HepG2 (cell line): ENCODE data around the gene AADACL4. TPM values are rescaled to one million over a fixed set of nuclear protein-coding genes. Genes with fewer than 3 reads are reported as not detected.

ENCODE experiments used
- AGO1 ChIP-seq: fragments of 200-400 bp; formaldehyde crosslinking; IDR thresholded peaks from 2 replicates; pipeline ENCODE4 v1.6.1; 2017; ENCODE audit warnings: mild to moderate bottlenecking, low read depth, low read length, moderate library complexity; ENCODE audit not compliant: poor library complexity, severe bottlenecking
- ATF1 ChIP-seq: IDR thresholded peaks from 2 replicates; pipeline ENCODE4 v1.6.1; 2016; ENCODE audit warnings: mild to moderate bottlenecking, control low read depth
- BCL6 ChIP-seq: IDR thresholded peaks from 2 replicates; pipeline ENCODE4 v1.6.1; 2016; ENCODE audit warnings: missing genetic modification reagents, missing compliant biosample characterization
- ESRRA ChIP-seq: sonication (generic); formaldehyde crosslinking; IDR thresholded peaks from 2 replicates; pipeline ENCODE4 v1.5.1; 2020; ENCODE audit warnings: mild to moderate bottlenecking, low read depth, missing genetic modification reagents
- HOXA3 ChIP-seq: sonication (generic); formaldehyde crosslinking; IDR thresholded peaks from 2 replicates; pipeline ENCODE4 v1.5.0; 2020; ENCODE audit warnings: missing genetic modification reagents
- ISL2 ChIP-seq: sonication (generic); formaldehyde crosslinking; IDR thresholded peaks from 2 replicates; pipeline ENCODE4 v1.5.0; 2020; ENCODE audit warnings: missing genetic modification reagents
- MTA3 ChIP-seq: sonication (generic); formaldehyde crosslinking; IDR thresholded peaks from 2 replicates; pipeline ENCODE4 v1.4.0; 2020; ENCODE audit warnings: missing genetic modification reagents
- MZF1 ChIP-seq: sonication (generic); formaldehyde crosslinking; IDR thresholded peaks from 2 replicates; pipeline ENCODE4 v1.8.1; 2023; ENCODE audit warnings: mild to moderate bottlenecking, missing genetic modification reagents, borderline replicate concordance
- PPARG ChIP-seq: conservative IDR thresholded peaks from 2 replicates; pipeline ENCODE4 v1.6.1; 2016; ENCODE audit warnings: missing biosample characterization, missing genetic modification reagents
- RAD21 ChIP-seq: fragments of 450-650 bp; formaldehyde crosslinking; IDR thresholded peaks from 2 replicates; pipeline ENCODE4 v1.5.0; 2020; ENCODE audit warnings: mild to moderate bottlenecking
- SALL1 ChIP-seq: sonication (generic); formaldehyde crosslinking; IDR thresholded peaks from 2 replicates; pipeline ENCODE4 v1.8.0; 2022; ENCODE audit warnings: mild to moderate bottlenecking, missing genetic modification reagents
- ZKSCAN5 ChIP-seq: sonication (generic); formaldehyde crosslinking; IDR thresholded peaks from 2 replicates; pipeline ENCODE4 v1.5.1; 2020; ENCODE audit warnings: mild to moderate bottlenecking, missing genetic modification reagents
- ZKSCAN8 ChIP-seq: IDR thresholded peaks from 2 replicates; pipeline ENCODE4 v1.6.1; 2016; ENCODE audit warnings: borderline replicate concordance, missing genetic modification reagents, missing compliant biosample characterization
- ZNF256 ChIP-seq: sonication (generic); formaldehyde crosslinking; conservative IDR thresholded peaks from 2 replicates; pipeline ENCODE4 v1.4.0; 2020; ENCODE audit warnings: missing genetic modification reagents
- ZNF282 ChIP-seq: fragments of 450-650 bp; IDR thresholded peaks from 2 replicates; pipeline ENCODE4 v1.6.1; 2018; ENCODE audit not compliant: partially characterized antibody
- ZNF546 ChIP-seq: sonication (generic); formaldehyde crosslinking; conservative IDR thresholded peaks from 2 replicates; pipeline ENCODE4 v1.8.1; 2023; ENCODE audit warnings: mild to moderate bottlenecking, missing genetic modification reagents
- ZNF672 ChIP-seq: sonication (generic); formaldehyde crosslinking; IDR thresholded peaks from 2 replicates; pipeline ENCODE4 v1.8.1; 2022; ENCODE audit warnings: missing genetic modification reagents
- ZNF790 ChIP-seq: sonication (generic); formaldehyde crosslinking; IDR thresholded peaks from 2 replicates; pipeline ENCODE4 v1.8.0; 2022; ENCODE audit warnings: missing genetic modification reagents, mild to moderate bottlenecking, borderline replicate concordance
- ZSCAN25 ChIP-seq: sonication (generic); formaldehyde crosslinking; IDR thresholded peaks from 2 replicates; pipeline ENCODE4 v1.8.0; 2022; ENCODE audit warnings: mild to moderate bottlenecking, missing genetic modification reagents
- polyA plus RNA-seq, 8 experiments: library from polyadenylated mRNA; depleted of rRNA in 3 of 8; stranded (reverse) in 7 of 8; unstranded in 1 of 8; fragments of >200 nt; fragmentation: Illumina TruSeq in 4 of 8; extraction: Trizol in 4 of 8; gene quantifications; 2 replicates each; pipeline versions ENCODE4 v1.2.1 to v1.2.3, GENCODE V29; 2011 to 2016; ENCODE audit warnings: low read depth in 4 of 8, missing spikeins in 1 of 8, mixed read lengths in 1 of 8; ENCODE audit not compliant: insufficient read depth in 1 of 8
- total RNA-seq, 5 experiments: library from RNA; depleted of rRNA; stranded (reverse); fragments of >200 nt; fragmentation: Illumina TruSeq; extraction: Trizol; gene quantifications; 2 replicates each; pipeline ENCODE4 v1.2.3, GENCODE V29; 2016; ENCODE audit warnings: low read depth in 1 of 5
- TF ChIP-seq, protein P1 (sequence below): sonication (generic); formaldehyde crosslinking; IDR thresholded peaks from 2 replicates; pipeline ENCODE4 v1.4.0; 2020; ENCODE audit warnings: mild to moderate bottlenecking, low read depth, missing genetic modification reagents
- TF ChIP-seq, protein P2 (sequence below): sonication (generic); formaldehyde crosslinking; IDR thresholded peaks from 2 replicates; pipeline ENCODE4 v1.4.0; 2020; ENCODE audit warnings: missing genetic modification reagents, borderline replicate concordance
- TF ChIP-seq, protein P3 (sequence below): sonication (generic); formaldehyde crosslinking; IDR thresholded peaks from 2 replicates; pipeline ENCODE4 v1.5.0; 2020; ENCODE audit warnings: mild to moderate bottlenecking, missing genetic modification reagents

The AADACL4 gene
- total and polyA plus RNA-seq, 2 of the 13 experiments (the other 11 are each of a cell fraction or from before 2014, with no cell fraction given) = not detected

DNA sequence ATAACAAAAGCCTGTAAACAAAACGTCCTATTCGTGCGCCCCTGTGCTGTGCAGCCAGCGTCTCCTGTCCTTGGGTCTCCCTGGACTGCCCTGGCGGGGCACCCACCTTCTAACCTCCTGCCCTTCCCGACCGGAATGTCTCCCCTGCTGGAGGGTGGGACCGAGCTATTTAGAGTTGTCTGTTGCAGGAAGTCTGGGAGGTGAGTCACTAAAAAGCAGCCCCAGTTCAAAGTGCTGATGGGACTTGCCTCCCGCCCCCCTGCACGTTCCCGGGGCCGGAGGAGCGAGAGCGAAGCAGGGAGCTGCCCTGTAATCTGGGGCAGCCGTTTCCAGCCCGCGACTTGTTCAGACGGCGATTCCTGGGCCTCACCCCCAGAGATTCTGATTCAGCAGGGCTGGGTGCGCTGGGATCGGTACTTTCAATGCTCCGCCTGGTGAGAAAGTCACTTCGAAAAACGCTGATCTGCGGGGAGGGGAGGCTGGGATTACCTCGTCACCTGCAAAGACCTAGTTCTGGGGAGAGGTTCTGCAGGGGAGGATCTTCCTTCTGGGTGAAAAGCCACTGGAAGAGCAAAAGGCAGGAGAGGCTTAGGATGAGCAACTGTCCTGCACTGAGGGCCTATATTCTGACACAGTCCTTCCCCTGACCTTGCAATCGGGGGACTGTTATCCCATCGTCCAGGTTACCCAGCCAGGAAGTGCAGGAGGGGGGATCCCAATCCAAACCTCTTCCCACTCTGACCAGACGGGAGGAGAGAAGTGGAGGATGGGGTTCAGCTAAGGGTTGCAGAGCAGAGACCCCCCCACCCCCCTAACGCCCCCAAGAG is 24.7 kb upstream of the AADACL4 start (continued):
- TF ChIP-seq RAD21 (CRISPR knock-in tag) (no peak), SALL1 (CRISPR knock-in tag) (peak; percentile 95), ISL2 (CRISPR knock-in tag) (peak; percentile 85), ESRRA (CRISPR knock-in tag) (peak; percentile 74; the same call in 1 of the 2 replicates), BCL6 (peak; percentile 94), ZSCAN25 (peak; percentile 99), PPARG (CRISPR knock-in tag) (peak; percentile 69), ZKSCAN8 (peak; percentile 42; the same call in 1 of the 2 replicates), ZNF282 (no peak), AGO1 (no peak), ZKSCAN5 (peak; percentile 66; the same call in 1 of the 2 replicates), MZF1 (CRISPR knock-in tag) (no peak; the same call in 1 of the 2 replicates), ZNF672 (peak; percentile 38; the same call in 1 of the 2 replicates), ZNF790 (CRISPR knock-in tag) (no peak), ZNF546 (no peak), ATF1 (CRISPR knock-in tag) (no peak), HOXA3 (CRISPR knock-in tag) (peak; percentile 62), MTA3 (no peak), ZNF256 (0 out of 2 replicates have a peak, but pooled peaks have one; percentile 34)
- TF ChIP-seq, protein P1, sequence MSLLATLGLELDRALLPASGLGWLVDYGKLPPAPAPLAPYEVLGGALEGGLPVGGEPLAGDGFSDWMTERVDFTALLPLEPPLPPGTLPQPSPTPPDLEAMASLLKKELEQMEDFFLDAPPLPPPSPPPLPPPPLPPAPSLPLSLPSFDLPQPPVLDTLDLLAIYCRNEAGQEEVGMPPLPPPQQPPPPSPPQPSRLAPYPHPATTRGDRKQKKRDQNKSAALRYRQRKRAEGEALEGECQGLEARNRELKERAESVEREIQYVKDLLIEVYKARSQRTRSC (CRISPR knock-in tag) = no peak
- TF ChIP-seq, protein P2, sequence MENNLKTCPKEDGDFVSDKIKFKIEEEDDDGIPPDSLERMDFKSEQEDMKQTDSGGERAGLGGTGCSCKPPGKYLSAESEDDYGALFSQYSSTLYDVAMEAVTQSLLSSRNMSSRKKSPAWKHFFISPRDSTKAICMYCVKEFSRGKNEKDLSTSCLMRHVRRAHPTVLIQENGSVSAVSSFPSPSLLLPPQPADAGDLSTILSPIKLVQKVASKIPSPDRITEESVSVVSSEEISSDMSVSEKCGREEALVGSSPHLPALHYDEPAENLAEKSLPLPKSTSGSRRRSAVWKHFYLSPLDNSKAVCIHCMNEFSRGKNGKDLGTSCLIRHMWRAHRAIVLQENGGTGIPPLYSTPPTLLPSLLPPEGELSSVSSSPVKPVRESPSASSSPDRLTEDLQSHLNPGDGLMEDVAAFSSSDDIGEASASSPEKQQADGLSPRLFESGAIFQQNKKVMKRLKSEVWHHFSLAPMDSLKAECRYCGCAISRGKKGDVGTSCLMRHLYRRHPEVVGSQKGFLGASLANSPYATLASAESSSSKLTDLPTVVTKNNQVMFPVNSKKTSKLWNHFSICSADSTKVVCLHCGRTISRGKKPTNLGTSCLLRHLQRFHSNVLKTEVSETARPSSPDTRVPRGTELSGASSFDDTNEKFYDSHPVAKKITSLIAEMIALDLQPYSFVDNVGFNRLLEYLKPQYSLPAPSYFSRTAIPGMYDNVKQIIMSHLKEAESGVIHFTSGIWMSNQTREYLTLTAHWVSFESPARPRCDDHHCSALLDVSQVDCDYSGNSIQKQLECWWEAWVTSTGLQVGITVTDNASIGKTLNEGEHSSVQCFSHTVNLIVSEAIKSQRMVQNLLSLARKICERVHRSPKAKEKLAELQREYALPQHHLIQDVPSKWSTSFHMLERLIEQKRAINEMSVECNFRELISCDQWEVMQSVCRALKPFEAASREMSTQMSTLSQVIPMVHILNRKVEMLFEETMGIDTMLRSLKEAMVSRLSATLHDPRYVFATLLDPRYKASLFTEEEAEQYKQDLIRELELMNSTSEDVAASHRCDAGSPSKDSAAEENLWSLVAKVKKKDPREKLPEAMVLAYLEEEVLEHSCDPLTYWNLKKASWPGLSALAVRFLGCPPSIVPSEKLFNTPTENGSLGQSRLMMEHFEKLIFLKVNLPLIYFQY (CRISPR knock-in tag) = peak; percentile 67; the same call in 1 of the 2 replicates
- TF ChIP-seq, protein P3, sequence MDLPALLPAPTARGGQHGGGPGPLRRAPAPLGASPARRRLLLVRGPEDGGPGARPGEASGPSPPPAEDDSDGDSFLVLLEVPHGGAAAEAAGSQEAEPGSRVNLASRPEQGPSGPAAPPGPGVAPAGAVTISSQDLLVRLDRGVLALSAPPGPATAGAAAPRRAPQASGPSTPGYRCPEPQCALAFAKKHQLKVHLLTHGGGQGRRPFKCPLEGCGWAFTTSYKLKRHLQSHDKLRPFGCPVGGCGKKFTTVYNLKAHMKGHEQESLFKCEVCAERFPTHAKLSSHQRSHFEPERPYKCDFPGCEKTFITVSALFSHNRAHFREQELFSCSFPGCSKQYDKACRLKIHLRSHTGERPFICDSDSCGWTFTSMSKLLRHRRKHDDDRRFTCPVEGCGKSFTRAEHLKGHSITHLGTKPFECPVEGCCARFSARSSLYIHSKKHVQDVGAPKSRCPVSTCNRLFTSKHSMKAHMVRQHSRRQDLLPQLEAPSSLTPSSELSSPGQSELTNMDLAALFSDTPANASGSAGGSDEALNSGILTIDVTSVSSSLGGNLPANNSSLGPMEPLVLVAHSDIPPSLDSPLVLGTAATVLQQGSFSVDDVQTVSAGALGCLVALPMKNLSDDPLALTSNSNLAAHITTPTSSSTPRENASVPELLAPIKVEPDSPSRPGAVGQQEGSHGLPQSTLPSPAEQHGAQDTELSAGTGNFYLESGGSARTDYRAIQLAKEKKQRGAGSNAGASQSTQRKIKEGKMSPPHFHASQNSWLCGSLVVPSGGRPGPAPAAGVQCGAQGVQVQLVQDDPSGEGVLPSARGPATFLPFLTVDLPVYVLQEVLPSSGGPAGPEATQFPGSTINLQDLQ = no peak
